Activated CD4-positive, alpha-beta T cell treated with anti-CD3 and anti-CD28 coated beads, Interleukin-2, amount 10 ng/mL, durations not matched to agents 7 days and 5 days (primary cell): ENCODE data around the gene DESI1. TPM values are rescaled to one million over a fixed set of nuclear protein-coding genes. Genes with fewer than 3 reads are reported as not detected.
"Not testable (repeated sequence)": the region's sequence is repeated elsewhere in the genome, so short reads cannot be mapped to it uniquely, and the experiment has no call there.

Source experiments
- CTCF ChIA-PET: fragments of 350-600 bp; sonication (Branson Sonifier 250); formaldehyde crosslinking; loops from one replicate; lab custom pipeline; 2021; ENCODE audit warnings: antibody characterized with exemption; lab: Charles Lee
- POLR2A ChIA-PET: fragments of 350-600 bp; sonication (Branson Sonifier 250); formaldehyde crosslinking; loops from one replicate; lab custom pipeline; 2021; ENCODE audit warnings: antibody characterized with exemption; lab: Charles Lee
- DNase-seq: peaks from one replicate; pipeline ENCODE4 v3.0.0-alpha.2; 2020
- H3K27ac Mint-ChIP-seq: one replicate; pipeline ENCODE4 v1.8.0; 2021; ENCODE audit warnings: mild to moderate bottlenecking, moderate library complexity, mixed read lengths
- H3K27me3 Mint-ChIP-seq: one replicate; pipeline ENCODE4 v1.8.0; 2021; ENCODE audit warnings: mixed read lengths
- H3K36me3 Mint-ChIP-seq: one replicate; pipeline ENCODE4 v1.8.0; 2021; ENCODE audit warnings: low read depth, mixed read lengths
- H3K4me1 Mint-ChIP-seq: one replicate; pipeline ENCODE4 v1.8.0; 2021; ENCODE audit warnings: mixed read lengths
- H3K4me3 Mint-ChIP-seq: one replicate; pipeline ENCODE4 v1.8.0; 2021; ENCODE audit warnings: mild to moderate bottlenecking, moderate library complexity, mixed read lengths
- H3K9me3 Mint-ChIP-seq: one replicate; pipeline ENCODE4 v1.8.0; 2021; ENCODE audit warnings: mixed read lengths
- total RNA-seq, 2 experiments: library from RNA; stranded (reverse); gene quantifications; one replicate each; pipeline ENCODE4 v1.2.3, GENCODE V29; 2021

DESI1 gene
- 10 to 100 TPM; 30.8 to 32.5 TPM for total RNA-seq

DNA sequence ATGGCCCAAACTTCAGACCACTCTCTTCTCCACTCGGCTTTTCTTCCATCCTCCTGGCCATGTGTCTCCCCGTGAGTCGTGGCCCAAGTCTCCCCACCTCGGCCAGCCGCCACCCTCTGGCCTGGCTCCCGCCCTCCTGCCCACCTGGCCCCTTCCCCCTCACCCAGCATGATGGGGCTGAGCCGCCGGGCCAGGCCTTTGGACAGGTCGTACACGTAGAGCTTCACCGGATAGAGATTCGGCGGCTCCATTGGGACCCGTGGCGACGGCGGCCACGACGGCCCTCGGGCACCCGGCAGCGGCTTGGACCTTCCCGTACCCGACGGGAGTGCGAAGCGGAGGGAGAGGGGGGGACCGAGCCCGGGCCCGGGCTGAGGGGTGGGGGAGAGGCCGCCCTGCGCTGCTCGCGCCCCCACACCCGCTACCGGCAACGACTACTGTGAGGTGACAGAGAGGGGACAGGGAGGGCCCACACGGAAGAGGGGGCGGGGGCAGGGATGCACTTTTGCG, at the start of gene DESI1:
Gene DESI1 (minus strand): TSS at position 455 of the 510 bp plus-strand sequence. CDS start 204 bp downstream, at position 251.
- H3K36me3 Mint-ChIP-seq, result peaks cover 25% of the 10 kb centered on the region
- ChIA-PET POLR2A (interaction anchor here (0.6 to 2.7 kb wide), 6 partner anchors 17 to 334 kb away, joined by 3 to 8 read pairs (median 4); partner anchors contain the start of genes PMM1, RANGAP1 and TEF), CTCF (interaction anchor here (0.7 to 1.2 kb wide), 2 partner anchors 46 to 63 kb away, joined by 3 to 4 read pairs; no protein-coding TSS in a partner anchor)
- no peaks in the 10 kb centered on the region for H3K27me3 Mint-ChIP-seq
- no peaks in the 10 kb centered on the region for H3K9me3 Mint-ChIP-seq
- no peak for DNase-seq
- H3K4me3 Mint-ChIP-seq, result peak within 1 kb of the TSS; percentile 97
- peak within 1 kb of the TSS; percentile 98 for H3K27ac Mint-ChIP-seq
- H3K4me1 Mint-ChIP-seq, result peaks cover 41% of the 10 kb centered on the region

DNA sequence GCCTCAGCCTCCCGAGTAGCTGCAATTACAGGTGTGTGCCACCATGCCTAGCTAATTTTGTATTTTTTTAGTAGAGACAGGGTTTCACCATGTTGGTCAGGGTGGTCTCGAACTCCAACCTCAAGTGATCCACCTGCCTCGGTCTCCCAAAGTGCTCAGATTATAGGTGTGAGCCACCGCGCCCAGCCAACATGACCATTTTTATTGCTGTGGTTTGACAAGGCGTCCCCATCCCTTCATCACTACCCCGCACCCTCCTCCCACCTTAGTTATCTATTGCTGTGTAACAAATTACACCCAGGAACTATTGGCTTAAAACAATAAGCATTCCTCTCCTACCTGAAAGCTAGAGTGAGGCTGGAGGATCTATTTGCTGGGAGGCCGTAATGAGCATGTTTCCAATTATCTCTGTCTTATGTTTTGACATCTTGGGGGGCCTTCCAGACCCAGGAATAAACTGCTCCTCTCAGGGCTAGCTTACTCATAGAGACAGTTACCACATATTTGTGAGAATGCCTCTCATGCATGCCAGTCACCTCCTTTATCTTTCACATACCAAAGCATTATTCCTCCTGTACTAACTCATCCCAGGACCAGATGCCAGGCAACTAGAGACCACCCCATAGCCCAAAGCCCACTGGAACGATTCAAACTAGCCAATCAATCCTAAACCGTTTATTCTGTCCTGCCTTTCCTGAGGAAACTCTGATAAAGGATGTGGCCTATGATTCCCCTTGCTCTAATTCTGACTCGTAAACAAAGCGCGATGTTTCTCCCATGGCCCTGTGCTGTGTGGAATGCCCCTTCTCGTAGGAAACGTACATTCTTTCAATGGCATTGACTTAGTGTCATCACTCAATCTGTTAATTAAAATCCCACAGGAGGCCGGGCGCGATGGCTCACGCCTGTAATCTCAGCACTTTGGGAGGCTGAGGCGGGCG, 48.4 kb upstream of the DESI1 start:
- no peaks in the 10 kb centered on the region for H3K27me3 Mint-ChIP-seq
- H3K9me3 Mint-ChIP-seq, result no peaks in the 10 kb centered on the region
- ChIA-PET POLR2A (no interaction called here), CTCF (interaction anchor here (0.6 to 0.9 kb wide), 2 partner anchors 28 to 128 kb away, joined by 4 to 6 read pairs; no protein-coding TSS in a partner anchor)
- peaks cover 21% of the 10 kb centered on the region for H3K36me3 Mint-ChIP-seq
- H3K27ac Mint-ChIP-seq, result no peak overlapping the region
- H3K4me3 Mint-ChIP-seq, result no peak overlapping the region
- H3K4me1 Mint-ChIP-seq, result peaks cover 16% of the 10 kb centered on the region
- DNase-seq, result no peak

DNA sequence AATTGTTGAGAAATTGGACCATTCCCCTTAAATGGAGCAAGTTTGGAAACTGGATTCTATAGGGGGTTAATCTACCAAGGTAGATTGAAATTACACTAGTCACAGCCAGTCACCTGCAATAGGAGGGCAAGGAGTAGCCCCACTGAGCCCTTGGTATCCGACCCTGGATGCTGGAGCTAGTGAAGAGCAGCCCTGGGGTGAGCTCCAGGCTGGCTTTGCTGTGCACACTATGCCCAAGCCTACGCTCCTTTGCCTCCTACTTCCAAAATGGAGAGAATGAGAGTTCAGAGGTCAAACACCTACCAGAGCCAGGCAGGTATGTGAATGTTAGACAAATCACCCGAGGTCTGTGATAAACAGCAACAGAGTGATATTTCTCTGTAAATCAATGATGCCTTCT, 44.1 kb upstream of the DESI1 start:
- Mint-ChIP-seq H3K4me3 (no peak overlapping the region), H3K36me3 (peaks cover 43% of the 10 kb centered on the region), H3K27me3 (no peaks in the 10 kb centered on the region), H3K27ac (peak overlapping the region; percentile 25), H3K4me1 (peaks cover 15% of the 10 kb centered on the region), H3K9me3 (no peaks in the 10 kb centered on the region)
- no peak for DNase-seq
- POLR2A ChIA-PET, result interaction anchor here (0.7 kb wide), 1 partner anchor 43 kb away, joined by 3 read pairs; no protein-coding TSS in a partner anchor
- CTCF ChIA-PET, result interaction anchor here (1.0 to 1.2 kb wide), 2 partner anchors 10 to 13 kb away, joined by 3 to 4 read pairs; no protein-coding TSS in a partner anchor

DNA sequence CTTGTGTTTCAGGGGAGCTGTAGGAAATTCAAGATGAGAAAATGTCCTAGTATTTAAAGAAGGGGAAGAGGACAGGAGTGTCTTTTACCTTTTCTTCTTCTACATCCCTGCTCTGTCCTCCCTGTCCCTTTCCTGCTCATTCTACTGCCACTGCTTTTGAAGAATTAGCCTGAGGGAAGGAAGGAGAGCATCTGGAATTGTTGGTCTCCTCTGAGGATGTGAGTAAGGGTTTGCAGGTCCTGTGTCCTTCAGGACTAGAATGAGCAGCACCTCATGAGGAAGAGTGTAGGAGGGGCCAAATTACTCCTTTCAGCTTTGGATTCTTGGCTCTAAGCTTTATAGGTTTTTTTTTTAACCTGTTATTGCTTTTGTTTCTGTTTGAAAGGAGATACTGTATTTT, 43.6 kb upstream of the DESI1 start:
- DNase-seq, result no peak
- Mint-ChIP-seq H3K4me3 (no peak overlapping the region), H3K27me3 (no peaks in the 10 kb centered on the region), H3K4me1 (peaks cover 13% of the 10 kb centered on the region), H3K36me3 (peaks cover 44% of the 10 kb centered on the region), H3K27ac (no peak overlapping the region), H3K9me3 (no peaks in the 10 kb centered on the region)
- ChIA-PET CTCF (interaction anchor here (1.0 kb wide), 1 partner anchor 13 kb away, joined by 4 read pairs; no protein-coding TSS in a partner anchor), POLR2A (no interaction called here)

DNA sequence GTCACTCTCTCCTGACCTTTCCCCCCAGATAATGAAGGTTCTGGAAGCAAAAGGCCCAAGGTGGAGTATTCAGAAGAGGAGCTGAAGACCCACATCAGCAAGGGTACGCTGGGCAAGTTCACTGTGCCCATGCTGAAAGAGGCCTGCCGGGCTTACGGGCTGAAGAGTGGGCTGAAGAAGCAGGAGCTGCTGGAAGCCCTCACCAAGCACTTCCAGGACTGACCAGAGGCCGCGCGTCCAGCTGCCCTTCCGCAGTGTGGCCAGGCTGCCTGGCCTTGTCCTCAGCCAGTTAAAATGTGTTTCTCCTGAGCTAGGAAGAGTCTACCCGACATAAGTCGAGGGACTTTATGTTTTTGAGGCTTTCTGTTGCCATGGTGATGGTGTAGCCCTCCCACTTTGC, 42.8 kb upstream of the DESI1 start:
- H3K4me3 Mint-ChIP-seq, DNase-seq, POLR2A ChIA-PET, H3K27me3 Mint-ChIP-seq, H3K9me3 Mint-ChIP-seq, H3K27ac Mint-ChIP-seq: not testable (repeated sequence)
- CTCF ChIA-PET, result interaction anchor here (0.8 to 1.1 kb wide), 2 partner anchors 10 to 35 kb away, joined by 3 read pairs; partner anchors contain the start of gene MEI1
- H3K4me1 Mint-ChIP-seq, result peaks cover 11% of the 10 kb centered on the region
- peaks cover 41% of the 10 kb centered on the region for H3K36me3 Mint-ChIP-seq

DNA sequence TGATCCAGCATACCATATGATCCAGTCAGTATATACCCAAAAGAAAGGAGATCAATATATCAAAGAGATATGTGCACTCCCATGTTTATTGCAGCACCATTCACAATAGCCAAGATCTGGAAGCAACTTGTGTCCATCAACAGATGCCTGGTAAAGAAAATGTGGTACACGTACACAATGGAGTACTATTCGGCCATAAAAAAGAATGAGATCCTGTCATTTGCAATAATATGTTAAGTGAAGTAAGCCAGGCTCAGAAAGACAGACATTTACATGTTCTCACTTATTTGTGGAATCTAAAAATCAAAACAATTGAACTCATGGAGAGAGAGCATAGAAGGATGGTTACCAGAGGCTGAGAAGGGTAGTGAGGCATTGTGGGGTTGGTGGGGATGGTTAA, 40.9 kb upstream of the DESI1 start:
- Mint-ChIP-seq H3K4me3 (no peak overlapping the region), H3K36me3 (peaks cover 46% of the 10 kb centered on the region), H3K27ac (no peak overlapping the region), H3K27me3 (no peaks in the 10 kb centered on the region), H3K4me1 (peaks cover 2% of the 10 kb centered on the region), H3K9me3 (no peaks in the 10 kb centered on the region)
- CTCF ChIA-PET, result interaction anchor here (0.8 to 1.4 kb wide), 2 partner anchors 35 to 281 kb away, joined by 3 to 4 read pairs; no protein-coding TSS in a partner anchor
- POLR2A ChIA-PET, result no interaction called here
- DNase-seq, result no peak

DNA sequence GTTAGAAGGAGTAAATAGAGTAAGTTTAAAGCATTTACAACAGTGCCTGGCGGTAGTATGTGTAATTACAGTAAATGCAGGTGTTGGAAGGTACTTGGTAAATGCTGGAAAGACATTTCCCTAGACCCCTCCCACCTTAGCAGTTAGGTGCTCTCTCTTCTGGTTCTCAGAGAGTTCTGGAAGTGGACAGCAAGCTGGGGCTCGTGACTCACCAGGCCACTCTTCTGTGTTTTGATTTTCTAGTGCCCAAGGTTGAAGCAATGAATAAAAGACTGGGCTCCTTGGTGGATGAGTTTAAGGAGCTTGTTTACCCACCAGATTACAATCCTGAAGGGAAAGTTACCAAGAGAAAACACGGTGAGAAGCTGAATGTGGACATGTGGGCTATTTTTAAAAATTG, 40.2 kb upstream of the DESI1 start:
- DNase-seq, result no peak
- H3K27ac Mint-ChIP-seq, result no peak overlapping the region
- H3K9me3 Mint-ChIP-seq, result no peaks in the 10 kb centered on the region
- peaks cover 49% of the 10 kb centered on the region for H3K36me3 Mint-ChIP-seq
- ChIA-PET POLR2A (no interaction called here), CTCF (interaction anchor here (0.8 to 1.8 kb wide), 3 partner anchors 10 to 282 kb away, joined by 3 to 8 read pairs (median 4); no protein-coding TSS in a partner anchor)
- H3K27me3 Mint-ChIP-seq, result no peaks in the 10 kb centered on the region
- no peak overlapping the region for H3K4me3 Mint-ChIP-seq
- H3K4me1 Mint-ChIP-seq, result no peaks in the 10 kb centered on the region

DNA sequence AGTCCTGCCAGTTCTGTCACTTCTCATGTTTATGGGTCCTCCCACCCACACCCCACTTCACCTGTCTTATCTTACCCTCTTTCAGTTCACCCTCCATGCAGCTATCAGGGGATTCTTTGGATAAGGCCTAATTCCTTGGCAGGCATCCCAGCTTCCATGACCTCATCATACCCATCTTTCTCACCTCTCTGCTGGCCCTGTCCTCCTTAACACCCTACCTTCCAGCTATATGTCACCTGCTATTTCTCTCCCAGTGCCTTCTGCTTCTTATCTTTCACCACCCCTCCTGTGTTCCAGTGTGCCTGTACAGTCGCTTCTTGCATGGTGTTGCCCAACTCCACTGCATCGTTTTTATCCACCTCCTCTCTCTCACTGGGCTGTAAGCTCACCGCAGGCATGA, 39.6 kb upstream of the DESI1 start:
- Mint-ChIP-seq H3K4me1 (no peaks in the 10 kb centered on the region), H3K9me3 (no peaks in the 10 kb centered on the region), H3K36me3 (peaks cover 48% of the 10 kb centered on the region), H3K27ac (peak overlapping the region; percentile 47), H3K4me3 (no peak overlapping the region), H3K27me3 (no peaks in the 10 kb centered on the region)
- CTCF ChIA-PET, result interaction anchor here (0.6 to 1.8 kb wide), 3 partner anchors 10 to 45 kb away, joined by 3 to 8 read pairs (median 4); no protein-coding TSS in a partner anchor
- POLR2A ChIA-PET, result no interaction called here
- DNase-seq, result no peak

DNA sequence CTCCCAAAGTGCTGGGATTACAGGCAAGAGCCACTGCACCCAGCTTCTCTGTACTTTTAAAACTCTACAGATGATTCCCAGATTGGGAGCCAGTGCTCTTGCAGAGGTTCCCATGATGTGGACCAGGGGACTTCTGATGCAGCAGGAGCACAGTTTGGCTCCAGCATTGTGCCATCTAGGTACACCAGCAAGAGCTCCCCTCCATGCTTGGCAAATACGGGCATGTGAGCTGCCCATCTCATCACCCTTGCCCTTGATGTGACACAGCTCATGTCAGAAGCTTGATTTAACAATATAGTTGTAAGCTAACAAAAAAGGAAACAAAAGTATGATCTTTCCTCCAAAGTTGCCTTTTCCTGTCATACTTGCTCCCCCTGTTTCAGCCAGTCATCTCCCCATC, 39.1 kb upstream of the DESI1 start:
- Mint-ChIP-seq H3K27me3 (no peaks in the 10 kb centered on the region), H3K9me3 (no peaks in the 10 kb centered on the region), H3K27ac (no peak overlapping the region), H3K4me1 (no peaks in the 10 kb centered on the region), H3K36me3 (peaks cover 44% of the 10 kb centered on the region), H3K4me3 (no peak overlapping the region)
- POLR2A ChIA-PET, result no interaction called here
- no peak for DNase-seq
- CTCF ChIA-PET, result interaction anchor here (0.6 to 1.8 kb wide), 3 partner anchors 9 to 46 kb away, joined by 3 to 8 read pairs (median 3); no protein-coding TSS in a partner anchor

DNA sequence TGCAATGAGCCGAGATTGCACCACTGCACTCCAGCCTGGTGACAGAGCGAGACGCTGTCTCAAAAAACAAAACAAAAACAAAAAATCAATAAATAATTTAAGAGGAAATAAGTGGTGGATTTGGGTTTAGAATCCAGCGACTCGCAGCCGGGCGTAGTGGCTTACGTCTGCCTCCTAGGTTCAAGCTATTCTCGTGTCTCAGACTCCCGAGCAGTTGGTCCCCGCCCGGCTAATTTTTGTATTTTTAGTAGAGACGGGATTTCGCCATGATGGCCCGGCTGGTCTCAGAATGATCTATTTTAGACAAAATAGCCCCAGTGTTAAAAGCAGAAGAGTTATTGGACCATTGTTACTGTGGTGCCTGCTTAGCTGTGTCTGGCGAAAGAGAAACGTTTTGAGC, 38.0 kb upstream of the DESI1 start:
- Mint-ChIP-seq H3K4me1 (peaks cover 3% of the 10 kb centered on the region), H3K27ac (no peak overlapping the region), H3K27me3 (no peaks in the 10 kb centered on the region), H3K36me3 (peaks cover 52% of the 10 kb centered on the region), H3K9me3 (no peaks in the 10 kb centered on the region), H3K4me3 (no peak overlapping the region)
- no peak for DNase-seq
- ChIA-PET POLR2A (interaction anchor here (0.6 kb wide), 1 partner anchor 216 kb away, joined by 4 read pairs; no protein-coding TSS in a partner anchor), CTCF (interaction anchor here (3.1 kb wide), 1 partner anchor 8 kb away, joined by 18 read pairs; no protein-coding TSS in a partner anchor)

DNA sequence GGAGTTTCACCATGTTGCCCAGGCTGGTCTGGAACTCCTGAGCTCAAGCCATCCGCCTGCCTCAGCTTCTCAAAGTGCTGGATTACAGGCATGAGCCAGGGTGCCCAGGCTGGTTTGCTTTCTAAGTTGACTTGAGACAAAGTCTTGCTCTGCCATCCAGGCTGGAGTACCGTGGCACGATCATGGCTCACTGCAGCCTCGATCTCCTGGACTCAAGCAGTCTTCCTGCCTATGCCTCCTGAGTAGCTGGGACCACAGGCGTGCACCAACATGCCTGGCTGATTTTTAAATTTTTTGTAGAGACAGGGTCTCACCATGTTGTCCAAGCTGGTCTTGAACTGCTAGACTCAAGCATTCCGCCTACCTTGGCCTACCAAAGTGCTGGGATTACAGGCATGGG, 36.9 kb upstream of the DESI1 start:
- H3K9me3 Mint-ChIP-seq, result no peaks in the 10 kb centered on the region
- H3K36me3 Mint-ChIP-seq, result peaks cover 47% of the 10 kb centered on the region
- H3K4me1 Mint-ChIP-seq, result peaks cover 3% of the 10 kb centered on the region
- H3K27ac Mint-ChIP-seq, result no peak overlapping the region
- no peaks in the 10 kb centered on the region for H3K27me3 Mint-ChIP-seq
- POLR2A ChIA-PET, result no interaction called here
- H3K4me3 Mint-ChIP-seq, result no peak overlapping the region
- CTCF ChIA-PET, result interaction anchor here (3.1 kb wide), 1 partner anchor 9 kb away, joined by 18 read pairs; no protein-coding TSS in a partner anchor
- DNase-seq, result no peak

DNA sequence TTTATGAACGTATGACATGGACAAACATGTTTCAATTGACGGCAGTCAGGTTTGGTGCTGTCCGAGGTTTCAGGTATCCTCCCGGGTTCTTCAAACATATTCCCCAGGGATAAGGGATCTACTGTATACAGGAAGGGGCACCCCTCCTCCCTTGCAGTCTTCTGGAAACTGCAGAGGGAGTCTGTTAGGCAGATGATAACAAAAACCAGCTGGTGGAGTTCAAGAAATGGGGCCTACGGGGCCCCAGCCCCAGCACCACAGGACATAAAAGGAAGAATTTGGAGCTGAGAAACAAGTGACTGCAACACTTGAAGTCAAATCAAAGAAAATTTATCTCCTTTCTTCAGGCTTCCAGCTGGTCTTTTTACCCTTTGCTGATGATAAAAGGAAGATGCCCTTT, 35.7 kb upstream of the DESI1 start:
- peaks cover 46% of the 10 kb centered on the region for H3K36me3 Mint-ChIP-seq
- CTCF ChIA-PET, result interaction anchor here (0.6 to 3.1 kb wide), 3 partner anchors 10 to 394 kb away, joined by 3 to 18 read pairs (median 4); no protein-coding TSS in a partner anchor
- H3K9me3 Mint-ChIP-seq, result no peaks in the 10 kb centered on the region
- H3K27me3 Mint-ChIP-seq, result no peaks in the 10 kb centered on the region
- H3K4me1 Mint-ChIP-seq, result peaks cover 3% of the 10 kb centered on the region
- DNase-seq, result no peak
- H3K4me3 Mint-ChIP-seq, result no peak overlapping the region
- POLR2A ChIA-PET, result no interaction called here
- H3K27ac Mint-ChIP-seq, result no peak overlapping the region
